ENCODE data around the gene SLC25A26.

DNA sequence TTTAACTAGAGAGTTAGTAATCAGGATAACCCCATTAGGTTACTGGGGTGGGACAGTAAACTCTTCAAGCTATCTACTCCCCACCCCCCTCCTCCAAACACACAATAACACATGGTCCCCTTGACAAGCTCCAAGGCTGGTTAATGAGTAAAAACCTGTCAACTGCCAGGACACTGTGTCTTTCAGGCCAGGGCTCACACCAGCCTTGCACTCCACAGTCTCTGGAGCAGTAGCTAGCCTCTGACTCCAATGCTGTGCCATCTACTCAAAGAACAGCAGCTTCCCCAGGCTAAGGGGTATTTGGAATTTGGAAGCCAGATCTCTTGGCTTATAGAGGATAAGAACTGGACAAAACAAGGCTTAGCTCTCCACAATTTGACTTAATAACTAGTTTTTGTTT, 164.3 kb downstream of the SLC25A26 start:
- TF ChIP-seq POLR2A (IDR thresholded peaks at IDR 0.05) (no peak), POLR2AphosphoS5 (IDR thresholded peaks at IDR 0.05) (no peak)
- TF ChIP-seq, protein P1, sequence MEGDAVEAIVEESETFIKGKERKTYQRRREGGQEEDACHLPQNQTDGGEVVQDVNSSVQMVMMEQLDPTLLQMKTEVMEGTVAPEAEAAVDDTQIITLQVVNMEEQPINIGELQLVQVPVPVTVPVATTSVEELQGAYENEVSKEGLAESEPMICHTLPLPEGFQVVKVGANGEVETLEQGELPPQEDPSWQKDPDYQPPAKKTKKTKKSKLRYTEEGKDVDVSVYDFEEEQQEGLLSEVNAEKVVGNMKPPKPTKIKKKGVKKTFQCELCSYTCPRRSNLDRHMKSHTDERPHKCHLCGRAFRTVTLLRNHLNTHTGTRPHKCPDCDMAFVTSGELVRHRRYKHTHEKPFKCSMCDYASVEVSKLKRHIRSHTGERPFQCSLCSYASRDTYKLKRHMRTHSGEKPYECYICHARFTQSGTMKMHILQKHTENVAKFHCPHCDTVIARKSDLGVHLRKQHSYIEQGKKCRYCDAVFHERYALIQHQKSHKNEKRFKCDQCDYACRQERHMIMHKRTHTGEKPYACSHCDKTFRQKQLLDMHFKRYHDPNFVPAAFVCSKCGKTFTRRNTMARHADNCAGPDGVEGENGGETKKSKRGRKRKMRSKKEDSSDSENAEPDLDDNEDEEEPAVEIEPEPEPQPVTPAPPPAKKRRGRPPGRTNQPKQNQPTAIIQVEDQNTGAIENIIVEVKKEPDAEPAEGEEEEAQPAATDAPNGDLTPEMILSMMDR (IDR thresholded peaks at IDR 0.05) = no peak

All from gastroesophageal sphincter (tissue), 3 donors.